Right cardiac atrium (tissue), 5 donors: Measurements from ENCODE around the gene CEP164. TPM values are rescaled to one million over a fixed set of nuclear protein-coding genes. Genes with fewer than 3 reads are reported as not detected.
A peak's percentile ranks its signal among the peaks of the same experiment; 100 is the strongest.
"Not testable (repeated sequence)": the region's sequence is repeated elsewhere in the genome, so short reads cannot be mapped to it uniquely, and the experiment has no call there.

Experiments used
- ATAC-seq, 2 donors: fragments of 200-7000 bp; cut with Tn5 transposase; one replicate each; pipeline versions ENCODE4 v1.8.0 to v1.9.1; 2020; ENCODE audit warnings: moderate library complexity in 2 of 2, mild to moderate bottlenecking in 1 of 2
- DNase-seq, 3 donors: peaks; one replicate each; pipeline ENCODE4 v3.0.0-alpha.2; 2020
- H3K27ac ChIP-seq: one replicate; pipeline ENCODE4 v1.5.1; 2013; ENCODE audit warnings: mild to moderate bottlenecking, low read length, control low read depth, moderate library complexity
- H3K27me3 ChIP-seq: one replicate; pipeline ENCODE4 v1.6.1; 2013; ENCODE audit not compliant: control insufficient read depth, insufficient read depth
- H3K4me1 ChIP-seq: one replicate; pipeline ENCODE4 v1.6.1; 2013; ENCODE audit warnings: low read length; ENCODE audit not compliant: control insufficient read depth, insufficient read depth
- H3K4me3 ChIP-seq: one replicate; pipeline ENCODE4 v1.5.1; 2013; ENCODE audit warnings: low read length, control low read depth
- H3K9me3 ChIP-seq: one replicate; pipeline ENCODE4 v1.6.1; 2013; ENCODE audit warnings: low read length; ENCODE audit not compliant: control insufficient read depth
- WGBS: extraction: QIAGEN DNeasy Blood & Tissue Kit; methylation state at CpG from one replicate; pipeline ENCODE4 v1.1.7; 2013; 5-methylcytosine and 5-hydroxymethylcytosine counted together
- intact Hi-C, 4 donors: fragments of 100-400 bp; cut with DNase I; formaldehyde crosslinking; loops; one replicate each; pipeline versions ENCODE4 v1.11.0 to v1.14.0; 2022 to 2023
- polyA plus RNA-seq: library from polyadenylated mRNA; stranded (reverse); fragments of 200-250 nt; gene quantifications from one replicate; pipeline ENCODE4 v1.2.3, GENCODE V29; 2013
- total RNA-seq, 4 donors: library from RNA; stranded (reverse); fragmentation: NEBNext Ultra II Directional; extraction: Animal tissue kit (Norgen Biotek cat#: 25700); gene quantifications; one replicate each; pipeline ENCODE4 v1.2.1, GENCODE V29; 2021
- donor health status: healthy with polysubstance abuse.
- donor health status: DM: no; HTN: yes; CAD: no.
- donor health status: DM: no; HTN: no; CAD: no.
- donor health status: DM: no; HTN: yes; CAD: no; lungs with severe emphysema.
- donor health status: DM: yes; HTN: yes; CAD: no.

Gene CEP164
- total and polyA plus RNA-seq, 5 donors = 7.9 to 10.6 (median 9.0) TPM

DNA sequence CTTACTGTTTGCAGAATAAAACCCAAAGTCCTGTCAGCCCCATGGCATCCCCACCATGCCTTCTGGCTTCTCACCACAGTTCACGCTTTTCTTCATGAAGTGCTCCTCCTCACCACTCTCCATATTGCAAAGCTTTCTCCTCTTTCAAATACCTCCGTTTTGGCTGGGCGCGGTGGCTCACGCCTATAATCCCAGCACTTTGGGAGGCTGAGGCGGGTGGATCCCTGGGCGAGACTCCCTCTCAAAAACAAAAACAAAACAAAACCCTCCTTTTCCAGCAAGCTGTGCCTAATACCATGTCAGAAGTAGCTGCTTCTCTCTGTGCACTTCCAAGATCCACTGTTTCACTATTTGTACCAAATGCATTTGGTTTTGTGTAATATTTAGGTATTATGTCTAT lies 18.3 kb upstream of the CEP164 start:
- intact Hi-C loops = no loop called here
- no peaks in the 10 kb centered on the region for H3K27me3 ChIP-seq
- H3K4me3 ChIP-seq = no peak overlapping the region
- no peaks in the 10 kb centered on the region for H3K9me3 ChIP-seq
- ATAC-seq = no peak
- H3K27ac ChIP-seq = no peak overlapping the region
- peaks cover 2% of the 10 kb centered on the region for H3K4me1 ChIP-seq
- no peak for DNase-seq
- 92% methylated on average over 7 of the region's 7 CpGs for WGBS

GRCh38 chr11:117313091-117313490 lies 14.6 kb upstream of the CEP164 start:
- no peaks in the 10 kb centered on the region for H3K27me3 ChIP-seq
- H3K4me3 ChIP-seq = no peak overlapping the region
- H3K4me1 ChIP-seq = peaks cover 7% of the 10 kb centered on the region
- no peaks in the 10 kb centered on the region for H3K9me3 ChIP-seq
- ATAC-seq (no peak), DNase-seq (no peak)
- no peak overlapping the region for H3K27ac ChIP-seq
- 79% methylated on average over 5 of the region's 5 CpGs for WGBS
- intact Hi-C loops = no loop called here

- no peak for DNase-seq
- Histone ChIP-seq H3K4me1 (peaks cover 7% of the 10 kb centered on the region), H3K4me3 (peak overlapping the region; percentile 88), H3K27me3 (no peaks in the 10 kb centered on the region), H3K27ac (no peak overlapping the region), H3K9me3 (no peaks in the 10 kb centered on the region)
- ATAC-seq = no peak
- intact Hi-C loops = no loop called here
- WGBS = 76% methylated on average over 14 of the region's 14 CpGs
Observed at GRCh38 chr11:117313828-117314768, 13.6 kb upstream of the CEP164 start.

- ATAC-seq = peak in 1 of 2 donors; percentile 10
- no peaks in the 10 kb centered on the region for H3K9me3 ChIP-seq
- WGBS = 14% methylated on average over 10 of the region's 10 CpGs
- DNase-seq = no peak
- H3K27me3 ChIP-seq = no peaks in the 10 kb centered on the region
- H3K27ac ChIP-seq = no peak overlapping the region
- peaks cover 7% of the 10 kb centered on the region for H3K4me1 ChIP-seq
- peak overlapping the region; percentile 88 for H3K4me3 ChIP-seq
- intact Hi-C loops = no loop called here
Observed at GRCh38 chr11:117314840-117315239, 12.8 kb upstream of the CEP164 start.

DNA sequence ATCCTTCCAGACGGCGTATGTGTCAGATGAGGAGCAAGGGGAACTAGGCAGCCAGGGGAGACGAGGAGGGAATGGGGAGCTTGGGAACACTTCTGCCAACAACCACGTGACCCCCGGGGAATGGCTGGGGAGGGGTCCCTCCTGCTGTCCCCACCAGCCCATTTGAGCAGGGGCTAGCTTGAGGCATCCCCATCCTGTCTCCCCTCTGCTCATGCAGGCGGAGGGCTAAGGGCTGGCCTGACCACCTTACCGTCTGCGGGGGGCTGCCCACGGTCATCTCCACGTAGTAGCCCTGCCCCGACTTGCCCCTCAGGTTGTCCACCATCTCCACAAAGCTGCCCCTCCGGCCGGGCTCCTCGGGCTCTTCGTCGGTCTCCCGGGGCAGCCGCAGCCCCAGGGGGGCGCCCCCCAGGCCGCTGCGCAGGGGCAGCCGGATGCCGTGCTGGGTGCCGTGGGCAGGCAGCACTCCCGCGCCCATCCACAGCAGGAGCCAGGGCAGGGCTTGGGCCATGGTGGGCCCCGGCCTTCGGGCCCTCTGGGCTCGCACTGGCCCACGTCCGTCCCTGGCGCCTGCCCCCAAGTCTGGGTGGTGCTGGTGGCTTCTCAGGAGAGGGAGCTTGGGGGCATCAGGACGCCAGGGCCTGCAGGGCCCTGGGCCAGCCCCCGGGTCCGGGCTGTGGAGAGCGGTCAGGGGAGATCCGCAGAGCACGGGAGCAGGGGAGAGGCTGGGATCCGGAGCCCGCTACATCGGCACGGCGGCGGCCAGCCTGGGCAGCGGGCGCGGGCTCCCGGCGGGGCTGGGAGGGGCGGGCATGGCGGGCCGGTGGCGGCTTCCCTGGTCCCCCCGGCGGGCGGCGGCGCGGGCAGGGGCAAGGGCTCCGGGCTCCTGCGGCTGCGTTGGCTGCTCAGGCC lies 12.1 kb upstream of the CEP164 start:
- Histone ChIP-seq H3K9me3 (no peaks in the 10 kb centered on the region), H3K27ac (peak overlapping the region; percentile 17), H3K4me3 (peak overlapping the region; percentile 88), H3K27me3 (no peaks in the 10 kb centered on the region), H3K4me1 (peaks cover 7% of the 10 kb centered on the region)
- intact Hi-C loops = no loop called here
- peak in 2 of 3 donors; percentile 63 to 73 for DNase-seq
- WGBS = 2% methylated on average over 62 of the region's 62 CpGs
- ATAC-seq = peak; percentile 50 to 53

- ATAC-seq = peak; percentile 95 to 97
- intact Hi-C loops = no loop called here
- Histone ChIP-seq H3K27ac (peak within 1 kb of the TSS; percentile 17), H3K27me3 (no peaks in the 10 kb centered on the region), H3K4me3 (peak within 1 kb of the TSS; percentile 88), H3K9me3 (no peaks in the 10 kb centered on the region), H3K4me1 (peaks cover 7% of the 10 kb centered on the region)
- peak; percentile 88 to 93 (median 91) for DNase-seq
- WGBS = 9% methylated on average over 29 of the region's 29 CpGs
Observed at GRCh38 chr11:117316197-117316961, 11.3 kb upstream of the CEP164 start, which contains the start of gene BACE1. TSS of gene BACE1 (minus strand) at chr11:117316256. CDS start at chr11:117315795, 461 bp downstream.

- 87% methylated on average over 7 of the region's 7 CpGs for WGBS
- Histone ChIP-seq H3K4me3 (no peak overlapping the region), H3K27me3 (no peaks in the 10 kb centered on the region), H3K9me3 (no peaks in the 10 kb centered on the region), H3K27ac (no peak overlapping the region), H3K4me1 (peaks cover 7% of the 10 kb centered on the region)
- no peak for ATAC-seq
- DNase-seq = no peak
- intact Hi-C loops = no loop called here
Observed at GRCh38 chr11:117318738-117319137, 8.9 kb upstream of the CEP164 start.

DNA sequence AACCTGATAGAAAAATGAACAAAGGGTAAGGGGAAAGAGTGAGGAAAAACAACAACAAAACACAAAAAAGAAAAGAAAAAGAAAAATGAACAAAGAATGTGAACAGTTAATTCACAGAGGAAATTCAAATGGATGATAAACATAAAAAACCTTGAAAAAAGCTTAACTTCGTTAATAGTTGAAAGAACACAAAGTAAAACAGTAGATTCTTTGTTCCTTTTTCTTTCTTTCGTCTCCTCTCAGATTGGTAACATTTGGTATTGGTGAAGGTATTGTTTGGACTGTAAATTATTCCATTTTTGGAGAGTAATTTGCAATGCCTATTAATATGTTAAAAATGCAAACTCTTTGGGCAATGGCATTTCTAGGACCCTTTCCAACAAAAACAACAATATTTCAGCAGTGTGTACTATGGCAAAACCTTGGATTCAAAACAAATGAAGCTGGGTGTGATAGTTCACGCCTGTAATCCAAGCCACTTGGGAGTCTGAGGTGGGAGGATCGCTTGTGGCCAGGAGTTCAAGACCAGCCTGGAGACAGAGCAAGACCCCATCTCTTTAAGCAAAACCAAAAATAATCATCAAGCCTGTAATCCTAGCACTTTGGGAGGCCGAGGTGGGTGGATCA lies 8.3 kb upstream of the CEP164 start:
- intact Hi-C loops = no loop called here
- H3K27ac ChIP-seq = no peak overlapping the region
- ATAC-seq (no peak), DNase-seq (no peak)
- no peaks in the 10 kb centered on the region for H3K9me3 ChIP-seq
- H3K4me3 ChIP-seq = no peak overlapping the region
- H3K4me1 ChIP-seq = peaks cover 4% of the 10 kb centered on the region
- H3K27me3 ChIP-seq = no peaks in the 10 kb centered on the region
- 69% methylated on average over 5 of the region's 5 CpGs for WGBS

DNA sequence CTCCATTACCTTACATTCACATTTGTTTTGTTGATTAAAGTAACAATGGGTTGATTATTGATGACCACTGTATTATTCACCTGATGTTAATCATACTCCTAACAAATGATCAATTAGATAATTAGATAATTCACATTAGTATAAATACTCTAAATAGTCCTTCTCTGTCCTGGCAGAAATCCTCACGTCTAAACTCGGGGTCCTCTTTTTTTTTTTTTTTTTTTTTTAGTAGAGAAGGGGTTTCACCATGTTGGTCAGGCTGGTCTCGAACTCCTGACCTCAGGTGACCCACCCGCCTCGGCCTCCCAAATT lies 443 bp upstream of the CEP164 start:
- peak overlapping the region; percentile 79 for H3K4me3 ChIP-seq
- ATAC-seq, H3K27ac ChIP-seq, DNase-seq, intact Hi-C loops, H3K27me3 ChIP-seq, H3K9me3 ChIP-seq, H3K4me1 ChIP-seq: not testable (repeated sequence)
- 15% methylated on average over 5 of the region's 5 CpGs for WGBS

- H3K4me1 ChIP-seq = peaks cover 3% of the 10 kb centered on the region
- DNase-seq = peak in 1 of 3 donors; percentile 53
- no peaks in the 10 kb centered on the region for H3K9me3 ChIP-seq
- peak overlapping the region; percentile 79 for H3K4me3 ChIP-seq
- no peaks in the 10 kb centered on the region for H3K27me3 ChIP-seq
- WGBS = 3% methylated on average over 15 of the region's 15 CpGs
- peak overlapping the region; percentile 89 for H3K27ac ChIP-seq
- intact Hi-C loops = no loop called here
- peak; percentile 70 to 77 for ATAC-seq
Observed at GRCh38 chr11:117328375-117329010, 839 bp downstream of the CEP164 start.
